Liver (tissue), 3 donors: ENCODE data around the gene USP15.

ENCODE experiments used
- CTCF ChIP-seq: fragments of 150-350 bp; IDR thresholded peaks from 2 replicates; pipeline ENCODE4 v1.5.1; 2017; ENCODE audit warnings: improper control_type of control experiment, low read depth, low read length; ENCODE audit not compliant: missing input control
- JUND ChIP-seq, 2 donors: IDR thresholded peaks; 2 replicates each; pipeline ENCODE4 v1.6.1; 2016; ENCODE audit warnings: antibody characterized with exemption in 2 of 2
- RAD21 ChIP-seq, 2 donors: IDR thresholded peaks; 2 replicates each; pipeline ENCODE4 v1.6.1; 2016; ENCODE audit warnings: antibody characterized with exemption in 2 of 2, mild to moderate bottlenecking in 2 of 2
- SP1 ChIP-seq: IDR thresholded peaks from 2 replicates; pipeline ENCODE4 v1.6.1; 2018; ENCODE audit warnings: antibody characterized with exemption, mild to moderate bottlenecking
- TAF1 ChIP-seq: conservative IDR thresholded peaks from 2 replicates; pipeline ENCODE4 v1.6.1; 2016; ENCODE audit warnings: antibody characterized with exemption, mild to moderate bottlenecking
- YY1 ChIP-seq: IDR thresholded peaks from 2 replicates; pipeline ENCODE4 v1.6.1; 2016; ENCODE audit warnings: antibody characterized with exemption, mild to moderate bottlenecking
- TF ChIP-seq, protein P1 (sequence below): IDR thresholded peaks from 2 replicates; pipeline ENCODE4 v1.6.1; 2016; ENCODE audit warnings: antibody characterized with exemption, mild to moderate bottlenecking
- TF ChIP-seq, protein P2 (sequence below): IDR thresholded peaks from 2 replicates; pipeline ENCODE4 v1.6.1; 2016; ENCODE audit warnings: antibody characterized with exemption
- TF ChIP-seq, protein P3 (sequence below): IDR thresholded peaks from 2 replicates; pipeline ENCODE4 v1.6.1; 2016; ENCODE audit warnings: antibody characterized with exemption
- TF ChIP-seq, protein P4 (sequence below): IDR thresholded peaks from 2 replicates; pipeline ENCODE4 v1.6.1; 2016; ENCODE audit warnings: antibody characterized with exemption
- donor health status: healthy.
- donor health status: healthy.

- TF ChIP-seq CTCF: no peak
- TF ChIP-seq, protein P1, sequence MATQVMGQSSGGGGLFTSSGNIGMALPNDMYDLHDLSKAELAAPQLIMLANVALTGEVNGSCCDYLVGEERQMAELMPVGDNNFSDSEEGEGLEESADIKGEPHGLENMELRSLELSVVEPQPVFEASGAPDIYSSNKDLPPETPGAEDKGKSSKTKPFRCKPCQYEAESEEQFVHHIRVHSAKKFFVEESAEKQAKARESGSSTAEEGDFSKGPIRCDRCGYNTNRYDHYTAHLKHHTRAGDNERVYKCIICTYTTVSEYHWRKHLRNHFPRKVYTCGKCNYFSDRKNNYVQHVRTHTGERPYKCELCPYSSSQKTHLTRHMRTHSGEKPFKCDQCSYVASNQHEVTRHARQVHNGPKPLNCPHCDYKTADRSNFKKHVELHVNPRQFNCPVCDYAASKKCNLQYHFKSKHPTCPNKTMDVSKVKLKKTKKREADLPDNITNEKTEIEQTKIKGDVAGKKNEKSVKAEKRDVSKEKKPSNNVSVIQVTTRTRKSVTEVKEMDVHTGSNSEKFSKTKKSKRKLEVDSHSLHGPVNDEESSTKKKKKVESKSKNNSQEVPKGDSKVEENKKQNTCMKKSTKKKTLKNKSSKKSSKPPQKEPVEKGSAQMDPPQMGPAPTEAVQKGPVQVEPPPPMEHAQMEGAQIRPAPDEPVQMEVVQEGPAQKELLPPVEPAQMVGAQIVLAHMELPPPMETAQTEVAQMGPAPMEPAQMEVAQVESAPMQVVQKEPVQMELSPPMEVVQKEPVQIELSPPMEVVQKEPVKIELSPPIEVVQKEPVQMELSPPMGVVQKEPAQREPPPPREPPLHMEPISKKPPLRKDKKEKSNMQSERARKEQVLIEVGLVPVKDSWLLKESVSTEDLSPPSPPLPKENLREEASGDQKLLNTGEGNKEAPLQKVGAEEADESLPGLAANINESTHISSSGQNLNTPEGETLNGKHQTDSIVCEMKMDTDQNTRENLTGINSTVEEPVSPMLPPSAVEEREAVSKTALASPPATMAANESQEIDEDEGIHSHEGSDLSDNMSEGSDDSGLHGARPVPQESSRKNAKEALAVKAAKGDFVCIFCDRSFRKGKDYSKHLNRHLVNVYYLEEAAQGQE: no peak
- TF ChIP-seq, protein P2, sequence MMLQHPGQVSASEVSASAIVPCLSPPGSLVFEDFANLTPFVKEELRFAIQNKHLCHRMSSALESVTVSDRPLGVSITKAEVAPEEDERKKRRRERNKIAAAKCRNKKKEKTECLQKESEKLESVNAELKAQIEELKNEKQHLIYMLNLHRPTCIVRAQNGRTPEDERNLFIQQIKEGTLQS: no peak
- TF ChIP-seq JUND (IDR thresholded peaks at IDR 0.05): no peak
- TF ChIP-seq, protein P3, sequence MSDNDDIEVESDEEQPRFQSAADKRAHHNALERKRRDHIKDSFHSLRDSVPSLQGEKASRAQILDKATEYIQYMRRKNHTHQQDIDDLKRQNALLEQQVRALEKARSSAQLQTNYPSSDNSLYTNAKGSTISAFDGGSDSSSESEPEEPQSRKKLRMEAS: no peak
- TF ChIP-seq TAF1: no peak
- no peak for TF ChIP-seq RAD21 (IDR thresholded peaks at IDR 0.05)
- no peak for TF ChIP-seq YY1
- TF ChIP-seq, protein P4, sequence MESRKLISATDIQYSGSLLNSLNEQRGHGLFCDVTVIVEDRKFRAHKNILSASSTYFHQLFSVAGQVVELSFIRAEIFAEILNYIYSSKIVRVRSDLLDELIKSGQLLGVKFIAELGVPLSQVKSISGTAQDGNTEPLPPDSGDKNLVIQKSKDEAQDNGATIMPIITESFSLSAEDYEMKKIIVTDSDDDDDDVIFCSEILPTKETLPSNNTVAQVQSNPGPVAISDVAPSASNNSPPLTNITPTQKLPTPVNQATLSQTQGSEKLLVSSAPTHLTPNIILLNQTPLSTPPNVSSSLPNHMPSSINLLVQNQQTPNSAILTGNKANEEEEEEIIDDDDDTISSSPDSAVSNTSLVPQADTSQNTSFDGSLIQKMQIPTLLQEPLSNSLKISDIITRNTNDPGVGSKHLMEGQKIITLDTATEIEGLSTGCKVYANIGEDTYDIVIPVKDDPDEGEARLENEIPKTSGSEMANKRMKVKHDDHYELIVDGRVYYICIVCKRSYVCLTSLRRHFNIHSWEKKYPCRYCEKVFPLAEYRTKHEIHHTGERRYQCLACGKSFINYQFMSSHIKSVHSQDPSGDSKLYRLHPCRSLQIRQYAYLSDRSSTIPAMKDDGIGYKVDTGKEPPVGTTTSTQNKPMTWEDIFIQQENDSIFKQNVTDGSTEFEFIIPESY: no peak
- TF ChIP-seq SP1: no peak
These were observed 90.3 kb downstream of the USP15 start for GRCh38 chr12:62350554-62350953.
